D341Med (cell line): ENCODE results near the gene RPL22.

Experiments
- DNase-seq: peaks from one replicate; pipeline ENCODE4 v3.0.0; 2012; ENCODE audit warnings: low spot score

Gene RPL22

DNA sequence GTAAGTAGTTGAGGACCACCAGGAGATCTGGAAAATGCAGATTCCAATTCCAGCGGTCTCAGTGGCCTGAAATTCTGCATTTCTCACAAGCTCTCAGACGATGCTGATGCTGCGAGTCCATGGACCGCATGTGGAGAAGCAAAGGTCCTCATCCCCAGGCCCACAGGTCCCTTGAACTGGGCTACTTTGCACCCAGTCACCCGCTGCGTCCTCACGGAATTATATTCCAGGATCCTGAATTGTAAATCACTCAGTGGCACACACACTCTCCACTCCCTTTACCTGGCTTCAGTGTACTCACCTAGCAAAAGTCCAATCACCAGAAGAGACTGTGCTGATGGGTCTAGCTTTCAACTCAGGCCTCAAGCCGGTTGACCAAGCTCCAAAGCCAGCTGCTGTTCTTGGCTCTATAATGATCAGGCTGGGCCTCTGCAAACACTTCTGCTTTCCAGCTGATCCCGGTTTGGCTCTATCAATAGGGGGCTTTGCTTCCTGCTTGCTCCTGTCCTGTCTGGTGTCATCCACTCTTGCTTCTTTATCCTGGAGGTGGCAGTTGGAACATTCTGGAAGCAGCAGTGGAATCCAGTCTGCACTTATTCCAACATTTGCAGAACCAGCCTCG, 904 bp upstream of the RPL22 start:
- no peak for DNase-seq

DNA sequence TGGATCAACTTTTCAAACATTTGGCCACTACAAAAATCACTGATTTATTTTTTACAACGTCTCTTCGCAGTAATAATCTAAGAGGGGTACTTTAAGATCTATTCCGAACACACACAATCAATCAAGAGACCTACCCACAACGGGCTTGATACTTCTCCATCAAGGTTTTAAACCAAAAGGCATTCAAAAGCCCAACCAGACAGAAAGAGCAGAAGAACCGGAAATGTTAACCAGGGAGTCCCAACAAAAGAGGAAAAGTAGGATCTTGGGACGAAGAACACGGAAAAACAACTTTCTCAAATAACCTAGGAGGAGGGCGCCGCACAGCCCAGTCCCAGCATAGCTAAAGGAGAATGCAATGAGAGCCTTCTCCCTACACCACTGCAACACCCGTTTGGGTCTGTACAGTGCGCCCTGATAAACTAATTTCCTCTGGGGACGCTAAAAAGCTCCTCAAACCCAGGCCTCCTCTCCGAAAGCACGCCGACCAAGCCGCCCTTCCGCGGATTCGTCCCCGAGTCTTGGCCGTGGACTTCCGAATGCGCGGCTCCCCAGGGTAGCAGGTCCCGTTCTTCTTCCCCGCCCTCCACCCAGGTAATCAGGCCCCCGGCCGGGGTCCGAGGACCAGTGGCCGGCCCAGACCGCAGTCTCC, 623 bp downstream of the RPL22 start:
- DNase-seq, result no peak

DNA sequence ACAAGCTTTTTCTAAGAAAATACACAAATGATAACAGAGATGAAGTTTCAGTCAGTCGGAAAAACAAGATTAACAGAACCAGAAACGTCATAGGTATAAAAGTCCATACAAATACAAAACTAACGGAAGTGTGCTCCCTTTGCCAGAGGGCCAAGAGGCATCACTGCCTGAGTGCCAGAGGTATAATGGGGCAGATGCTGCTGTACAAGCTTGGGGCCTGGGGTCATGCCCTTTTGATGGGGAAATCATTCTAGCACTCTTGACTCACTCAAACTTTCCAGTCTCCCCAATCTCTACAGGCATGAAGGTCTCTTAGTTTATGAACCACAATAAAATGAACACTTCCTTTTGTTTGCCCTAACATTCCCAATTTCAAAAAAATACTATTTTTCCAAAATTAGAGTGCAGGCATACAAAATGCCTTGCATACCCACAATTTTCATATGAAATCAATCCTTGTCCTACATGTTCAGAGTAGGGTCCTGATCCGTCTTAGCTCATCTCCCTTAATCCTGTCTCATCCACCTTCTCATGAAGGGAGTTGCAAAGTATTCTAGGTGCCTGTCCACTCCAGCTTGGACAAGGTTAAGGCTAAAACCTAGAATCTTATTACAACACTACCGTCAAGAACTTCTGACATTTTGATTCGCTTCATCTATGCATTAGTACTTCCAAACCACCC, 1.5 kb downstream of the RPL22 start:
- no peak for DNase-seq

DNA sequence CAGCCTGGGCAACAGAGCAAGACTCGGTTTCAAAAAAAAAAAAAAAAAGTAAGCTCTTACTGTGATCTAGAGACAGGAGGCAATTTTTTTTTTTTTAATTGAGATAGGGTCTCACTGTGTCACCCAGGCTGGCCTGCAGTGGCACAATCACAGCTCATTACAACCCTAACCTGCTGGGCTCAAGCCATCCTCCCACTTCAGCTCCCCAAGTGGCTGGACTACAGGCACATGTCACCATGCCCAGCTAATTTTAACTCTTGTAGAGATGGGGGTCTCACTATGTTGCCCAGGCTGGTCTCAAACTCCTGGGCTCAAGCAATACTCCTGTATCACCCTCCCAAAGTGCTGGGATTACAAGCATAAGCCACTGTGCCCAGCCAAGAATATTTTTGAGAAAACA, 7.4 kb downstream of the RPL22 start:
- DNase-seq, result no peak

DNA sequence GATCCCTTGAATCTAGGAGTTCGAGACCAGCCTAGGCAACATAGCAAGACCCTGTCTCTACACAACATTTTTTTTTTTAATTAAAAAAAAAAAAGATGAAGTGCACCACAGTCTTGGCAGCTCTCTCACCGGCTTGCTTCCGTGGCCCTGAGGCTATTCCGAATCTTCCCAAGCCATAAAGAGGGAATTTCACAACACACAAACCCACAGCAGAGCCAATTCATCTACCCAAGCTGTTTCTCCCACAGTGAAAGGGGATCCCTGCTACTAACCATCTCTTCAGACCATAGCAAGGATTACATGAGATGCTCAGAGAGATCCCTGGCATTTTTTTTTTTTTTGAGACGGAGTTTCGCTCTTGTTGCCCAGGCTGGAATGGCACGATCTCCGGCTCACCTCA, 10.9 kb downstream of the RPL22 start:
- no peak for DNase-seq

DNA sequence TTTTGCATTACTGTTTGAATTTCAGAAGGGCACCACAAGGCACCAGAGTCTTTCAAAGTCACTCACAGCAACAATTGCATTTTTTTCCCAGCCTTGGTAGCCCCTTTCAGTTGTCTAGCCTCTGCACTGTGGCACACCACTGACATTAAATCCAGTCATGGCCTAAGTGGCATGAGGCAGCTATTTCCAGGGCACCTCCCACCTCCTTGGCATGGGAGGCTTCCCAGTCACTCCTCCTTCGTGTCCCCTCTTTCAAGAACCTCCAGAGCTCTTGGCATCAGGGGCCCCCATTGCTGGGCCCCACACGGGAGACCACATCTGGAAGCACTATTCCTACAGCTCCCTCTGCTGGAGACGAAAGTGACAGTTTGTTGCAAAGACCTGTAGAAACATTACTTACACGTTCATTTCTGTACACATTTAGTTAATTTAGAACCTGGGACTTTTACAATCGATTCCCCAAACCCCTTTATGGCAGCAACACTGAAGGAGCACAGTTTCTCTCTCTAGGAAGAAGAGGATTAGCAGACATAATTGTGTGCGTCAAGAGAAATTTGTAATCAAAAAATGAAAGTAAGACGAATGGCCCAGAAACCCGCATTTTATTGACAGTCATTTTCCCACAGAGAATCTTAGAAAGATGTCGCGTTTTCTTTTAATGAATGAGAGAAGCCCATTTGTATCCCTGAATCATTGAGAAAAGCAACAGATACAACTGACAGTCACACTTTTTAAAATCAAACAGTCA, 13.6 kb downstream of the RPL22 start:
- peak; percentile 41 for DNase-seq

DNA sequence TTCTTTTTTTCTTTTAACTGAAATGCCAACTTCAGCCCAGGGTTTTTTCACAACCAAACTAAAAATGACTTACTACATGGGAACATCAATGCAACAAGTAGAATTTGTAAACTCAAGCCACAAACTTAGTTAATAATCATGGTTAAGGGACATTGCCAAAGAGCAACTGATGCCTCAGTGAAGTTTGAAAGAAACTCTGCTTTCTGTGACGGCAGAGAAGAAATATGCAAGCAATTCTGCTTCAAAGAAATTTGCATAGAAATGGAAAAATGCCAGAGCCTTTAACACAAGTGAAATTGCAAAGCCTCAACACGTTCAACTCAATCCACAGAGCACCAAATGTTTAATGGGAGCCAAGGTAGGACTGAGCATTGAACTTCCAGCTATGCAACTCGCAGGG, 14.2 kb downstream of the RPL22 start:
- no peak for DNase-seq

DNA sequence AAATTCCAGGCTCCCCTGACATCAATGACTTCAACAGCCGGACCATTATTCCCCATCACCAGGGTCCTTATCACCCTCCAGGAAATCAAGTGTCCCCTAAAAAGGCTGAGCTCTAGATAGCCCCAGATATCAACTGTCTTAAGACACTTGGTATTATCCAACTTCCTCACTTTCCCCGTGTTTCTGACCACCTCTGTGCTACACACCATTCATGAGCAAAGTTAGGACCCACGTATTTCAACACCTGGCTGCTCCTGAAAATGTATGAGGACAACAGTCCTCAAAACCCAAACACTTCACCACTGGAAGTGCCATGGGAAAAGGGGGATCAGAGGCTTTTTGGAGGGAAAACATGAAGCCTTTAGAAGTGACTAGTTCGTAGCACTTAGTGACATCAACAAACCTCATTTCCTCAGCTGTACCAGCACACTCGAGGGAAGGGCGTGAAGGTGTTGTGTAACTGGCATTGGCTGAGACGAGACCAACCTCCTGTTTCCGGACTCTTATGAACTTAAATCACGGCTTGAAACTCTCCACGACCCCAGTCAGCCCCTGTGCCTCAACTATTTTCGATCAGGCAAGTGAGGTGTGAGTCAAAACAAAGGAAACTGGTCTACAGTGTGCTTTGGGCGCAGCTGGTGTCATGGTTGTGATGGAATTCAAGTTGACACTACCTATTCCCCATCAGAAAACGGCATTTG, 15.2 kb downstream of the RPL22 start:
- no peak for DNase-seq

DNA sequence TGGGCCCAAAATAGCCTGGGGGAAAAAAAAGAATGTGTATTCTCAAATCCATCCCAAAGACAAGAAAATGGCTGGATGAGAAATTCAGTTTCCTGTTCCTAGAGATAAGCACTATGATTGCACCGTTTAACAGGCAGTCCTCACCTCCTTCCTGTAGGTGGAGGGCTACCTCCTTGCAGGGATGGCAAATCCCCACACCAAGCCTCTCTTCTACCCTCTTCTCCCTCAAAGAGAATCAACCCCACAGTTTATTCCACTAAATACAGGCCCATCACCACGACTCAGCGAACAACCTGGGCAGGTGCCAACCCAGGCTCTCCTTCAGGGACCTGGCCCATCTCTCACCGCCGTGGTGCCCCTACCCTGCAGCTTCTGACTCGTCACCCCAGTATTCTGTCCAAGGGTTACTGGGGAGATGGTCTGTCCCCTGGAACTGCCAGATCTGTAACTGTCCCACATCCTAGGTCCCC, 15.8 kb downstream of the RPL22 start:
- DNase-seq, result peak; percentile 45

DNA sequence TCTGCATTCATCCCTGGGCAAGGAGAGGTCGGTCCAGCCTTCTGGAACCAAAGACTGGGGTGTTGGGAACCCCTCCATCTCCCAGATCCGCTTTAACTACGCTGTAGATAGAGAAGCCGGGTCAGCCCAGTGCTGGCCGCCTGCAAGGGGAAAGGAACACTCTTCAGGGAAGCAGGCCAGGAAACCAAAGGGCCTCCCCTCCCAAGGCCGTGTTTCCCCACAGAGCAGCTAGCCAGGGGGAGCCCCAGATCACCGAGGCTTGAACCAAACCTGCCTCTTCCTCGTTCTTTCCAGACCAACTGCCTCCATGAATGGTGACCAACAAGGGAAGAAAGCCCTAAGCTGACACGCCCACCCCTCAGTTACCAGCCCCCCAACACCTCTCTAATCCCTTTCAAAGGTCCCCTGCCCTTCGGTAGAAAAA, 18.0 kb downstream of the RPL22 start:
- peak; percentile 42 for DNase-seq

DNA sequence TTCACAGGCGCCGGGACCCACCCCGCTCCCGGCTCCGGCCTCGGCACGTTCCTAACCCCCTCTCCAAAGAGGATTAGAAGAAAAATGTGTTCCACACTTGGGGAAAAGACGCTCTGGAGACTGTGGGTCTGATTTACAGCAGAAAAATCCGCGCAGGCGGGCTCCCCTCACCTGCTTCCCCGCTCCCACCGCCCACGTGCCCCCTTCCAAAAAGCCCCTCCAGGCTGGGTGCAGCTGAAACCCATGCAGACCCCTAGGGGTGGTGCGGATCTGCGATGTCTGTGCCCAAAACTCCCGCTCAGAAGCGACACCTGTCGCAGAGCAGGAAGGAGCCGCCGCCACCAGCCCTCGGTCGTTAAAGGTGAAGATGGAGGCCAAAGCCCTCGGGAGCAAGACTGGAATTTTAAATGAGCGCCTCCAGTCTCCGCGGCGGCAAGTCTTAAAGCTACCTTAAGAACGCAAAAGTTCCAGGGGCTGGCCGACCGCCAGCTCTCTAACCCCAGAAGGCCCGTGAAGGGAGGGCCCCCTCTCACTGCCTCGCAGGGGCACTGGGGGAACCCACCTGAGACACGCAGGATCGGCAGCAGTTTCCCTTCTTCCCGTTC, 18.6 kb downstream of the RPL22 start:
- peak; percentile 56 for DNase-seq

DNA sequence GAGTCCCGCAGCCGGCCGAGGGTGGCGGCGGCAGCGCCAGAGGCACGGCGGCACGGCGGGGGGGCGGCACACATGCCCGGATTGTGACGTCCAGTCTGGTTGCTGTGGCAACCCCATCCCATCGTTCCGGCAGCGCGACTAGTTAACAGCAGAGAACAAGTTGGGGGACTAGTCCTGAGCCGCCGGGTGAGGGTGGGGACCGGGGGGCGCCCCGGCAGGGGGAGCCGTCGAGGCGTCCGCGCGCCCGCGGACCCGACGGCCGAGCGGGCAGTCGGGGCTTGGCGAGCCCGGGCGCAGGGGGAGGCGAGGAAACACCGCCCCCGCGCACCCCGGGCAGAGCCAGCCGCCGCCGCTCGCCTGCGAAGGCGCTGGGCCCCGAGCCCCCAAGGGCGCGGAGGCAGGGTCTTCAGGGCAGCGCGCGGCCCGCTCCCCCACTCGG, 19.1 kb downstream of the RPL22 start, which contains the start of gene CHD5:
TSS of gene CHD5 (minus strand) at position 54 of the 439 bp plus-strand sequence. CDS start 298 bp downstream, outside the sequence.
- DNase-seq, result peak; percentile 70

DNA sequence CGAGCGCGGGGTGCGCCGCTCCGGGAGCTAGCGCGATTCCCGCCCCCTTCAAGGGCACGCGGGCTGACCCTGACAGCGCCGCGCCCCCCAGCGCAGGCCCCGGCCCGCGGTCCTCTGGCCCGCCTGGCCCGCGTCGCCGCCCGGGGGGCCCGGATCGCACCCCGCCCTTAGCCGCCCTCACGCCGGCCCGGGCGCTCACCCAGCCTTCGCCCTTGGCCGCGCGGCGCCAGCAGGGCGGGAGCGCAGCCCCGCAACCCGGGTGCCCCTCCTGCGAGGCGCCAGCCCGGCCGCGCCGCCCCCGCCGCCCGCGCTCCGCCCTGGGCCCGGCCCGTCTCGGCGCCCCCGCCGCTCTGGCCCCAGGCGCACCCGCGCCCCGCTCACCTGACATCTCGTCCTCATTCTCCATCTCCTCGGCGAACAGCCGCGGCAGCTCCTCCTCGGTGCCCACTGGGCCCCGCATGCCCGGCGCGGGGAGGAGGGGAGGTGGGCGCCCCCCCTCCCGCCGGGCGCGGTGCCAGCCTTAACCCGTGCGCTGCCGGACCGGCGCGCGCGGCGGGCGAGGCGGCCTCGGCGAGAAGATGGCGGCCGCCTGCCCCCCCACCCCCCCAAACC, 19.7 kb downstream of the RPL22 start:
- peak; percentile 63 for DNase-seq

DNA sequence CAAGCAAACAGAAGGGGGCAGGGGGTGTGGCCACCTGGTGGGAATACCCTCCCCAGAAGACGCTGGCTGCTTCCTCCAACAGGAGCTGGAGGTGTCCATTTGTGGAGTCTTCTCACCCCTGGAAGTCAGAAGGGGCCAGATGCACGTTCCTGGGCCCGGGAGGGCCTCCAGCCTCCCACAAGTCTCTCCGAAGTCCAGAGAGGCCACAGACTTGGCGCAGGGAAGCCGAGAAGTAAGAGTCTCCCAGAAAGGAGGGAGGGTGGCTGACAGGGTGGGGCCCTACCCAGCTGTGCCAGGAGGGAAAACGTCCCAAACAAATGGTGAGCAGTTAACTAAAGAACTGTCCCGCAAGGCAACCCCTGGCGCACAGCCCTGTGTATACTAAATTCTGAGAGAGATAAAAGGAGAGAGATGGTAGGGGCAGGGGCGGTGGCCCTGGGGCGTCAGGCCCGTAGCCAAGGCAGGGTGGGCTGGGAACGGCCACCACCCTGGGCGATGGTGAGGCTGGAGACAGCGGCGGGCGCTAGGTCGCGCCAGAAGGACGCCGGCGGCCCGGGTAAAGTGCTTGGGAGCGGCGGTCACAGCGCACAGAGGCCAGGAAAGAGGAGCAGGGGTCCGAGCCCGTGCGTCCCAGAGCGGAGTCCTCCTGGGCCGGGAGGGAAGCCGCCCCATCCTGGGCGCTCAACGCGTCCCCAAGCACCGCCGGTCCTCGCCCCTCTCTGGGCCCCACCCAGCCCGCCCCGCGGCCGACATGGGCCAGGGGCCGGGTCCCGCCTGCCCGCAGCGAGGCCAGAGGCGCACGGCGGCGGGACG, 20.4 kb downstream of the RPL22 start:
- peak; percentile 61 for DNase-seq

DNA sequence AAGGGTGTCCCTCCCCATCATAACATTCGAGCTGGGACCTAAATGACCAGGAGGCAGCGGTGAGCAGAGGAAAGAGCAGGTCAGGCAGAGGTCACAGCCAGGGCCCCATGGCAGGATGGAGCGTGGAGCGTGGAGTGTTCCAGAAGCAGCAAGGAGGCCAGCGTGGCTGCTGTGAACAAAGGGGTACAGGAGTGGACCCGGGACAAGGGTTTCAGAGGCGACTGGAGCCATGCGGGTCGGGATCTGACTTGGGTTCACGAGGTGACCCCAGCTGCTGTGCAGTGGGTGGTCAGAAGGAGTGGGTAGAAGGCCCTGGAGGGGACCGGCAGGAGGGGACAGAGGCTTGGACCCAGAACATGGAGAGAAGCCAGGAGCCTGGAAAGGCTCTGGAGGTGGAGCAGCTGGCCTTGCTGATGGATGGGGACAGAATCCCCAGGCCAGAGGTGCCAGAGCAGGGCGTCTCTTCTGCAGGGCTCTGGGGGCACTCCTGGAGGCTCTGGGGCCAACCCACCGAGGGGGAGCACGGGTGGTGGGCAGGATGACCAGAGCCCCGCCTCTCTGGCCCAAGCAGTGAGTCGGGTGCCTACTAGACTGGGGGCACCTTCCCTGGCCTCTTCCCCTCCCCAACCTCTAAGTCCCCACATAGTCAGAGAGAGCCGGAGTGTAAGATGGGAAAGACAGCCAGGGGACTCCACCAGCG, 21.6 kb downstream of the RPL22 start:
- DNase-seq, result peak; percentile 29

DNA sequence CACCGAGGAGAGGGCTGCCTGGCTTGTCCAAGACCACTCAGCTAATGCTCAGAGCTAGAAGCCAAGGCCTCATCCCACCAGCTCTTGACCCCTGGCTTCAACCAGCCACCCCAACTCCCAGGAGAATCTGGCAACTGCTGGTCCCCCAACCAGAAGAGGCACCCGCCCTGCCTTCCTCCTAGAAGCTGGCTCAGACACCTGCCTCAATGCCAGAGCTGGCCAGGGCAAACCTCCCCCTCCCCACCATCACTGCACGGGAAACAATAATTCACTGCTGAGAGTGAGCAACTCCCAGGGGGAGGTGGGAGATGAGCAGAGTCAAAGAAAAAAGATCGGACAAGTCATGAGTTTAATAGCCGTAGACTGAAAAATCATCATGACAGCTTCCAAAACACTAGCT, 22.6 kb downstream of the RPL22 start:
- no peak for DNase-seq

DNA sequence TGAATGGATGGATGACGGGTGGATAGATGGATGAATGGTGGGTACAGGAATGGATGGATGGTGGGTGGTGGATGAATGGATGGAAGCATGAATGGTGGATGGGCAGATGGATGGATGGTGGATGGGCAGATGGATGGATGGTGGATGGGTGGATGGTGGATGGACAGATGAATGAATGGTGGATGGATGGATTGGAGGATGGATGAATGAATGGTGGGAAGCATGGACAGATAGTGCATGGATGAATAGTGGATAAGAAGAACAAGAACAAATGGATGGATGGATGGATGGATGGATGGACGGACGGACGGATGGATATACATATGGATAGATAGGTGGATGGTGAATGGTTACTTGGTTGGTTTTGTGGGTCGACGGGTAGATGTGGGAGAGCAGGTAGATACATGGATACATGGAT, 24.0 kb downstream of the RPL22 start:
- no peak for DNase-seq

DNA sequence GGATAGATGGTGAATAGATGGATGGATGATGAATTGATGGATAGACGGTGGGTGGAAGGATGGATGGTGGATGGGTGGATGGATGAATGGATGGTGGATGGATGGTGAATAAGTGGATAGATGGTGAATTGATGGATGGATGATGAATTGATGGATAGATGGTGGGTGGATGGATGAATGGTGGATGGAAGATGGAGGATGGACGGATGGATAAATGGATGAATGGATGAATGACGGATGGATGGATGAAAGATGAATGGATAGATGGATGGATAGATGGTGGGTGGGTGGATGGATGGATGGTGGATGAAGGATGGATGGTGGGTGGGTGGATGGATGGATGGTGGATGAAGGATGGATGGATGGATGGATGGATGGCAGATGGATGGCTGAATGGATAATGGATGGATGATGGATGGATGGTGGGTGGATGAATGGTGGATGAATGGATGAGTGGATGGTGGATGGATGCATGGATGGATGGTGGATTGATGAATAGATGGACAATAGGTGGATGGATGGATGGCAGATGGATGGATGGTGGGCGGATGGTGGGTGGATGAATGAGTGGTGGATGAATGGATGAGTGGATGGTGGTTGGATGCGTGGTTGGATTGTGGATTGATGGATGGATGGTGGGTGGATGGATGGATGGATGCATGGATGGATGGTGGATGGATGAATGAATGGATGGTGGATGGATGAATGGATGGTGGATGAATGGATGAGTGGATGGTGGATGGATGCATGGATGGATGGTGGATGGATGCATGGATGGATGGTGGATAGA, 24.6 kb downstream of the RPL22 start:
- DNase-seq, result no peak

DNA sequence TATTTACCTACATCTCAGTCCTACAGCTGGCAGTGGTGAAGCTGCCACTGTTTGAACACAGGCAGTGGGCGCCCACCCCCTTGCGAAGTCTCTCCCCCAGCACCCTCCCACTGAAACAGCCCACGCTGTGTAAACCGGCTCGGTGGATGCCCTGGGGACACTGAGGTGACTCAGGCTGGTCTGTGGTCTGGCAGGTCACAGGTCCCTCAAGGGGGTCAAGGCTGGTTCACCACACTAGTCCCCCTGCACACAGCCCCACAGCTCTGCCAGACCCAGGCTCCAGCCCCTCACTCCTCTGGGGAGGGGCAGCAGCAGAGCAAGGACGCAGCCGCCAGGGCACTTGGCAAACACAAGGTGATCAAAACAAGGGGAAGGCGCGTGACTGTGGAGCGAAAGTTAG, 26.8 kb downstream of the RPL22 start:
- no peak for DNase-seq
